ENCODE data around the gene WDR48. TPM values are rescaled to one million over a fixed set of nuclear protein-coding genes. Genes with fewer than 3 reads are reported as not detected.

The WDR48 gene
- total and polyA plus RNA-seq, 9 of the 15 experiments (the other 6 are each of a cell fraction or from before 2014, with no cell fraction given) = 26.6 to 70.6 (median 48.0) TPM

DNA sequence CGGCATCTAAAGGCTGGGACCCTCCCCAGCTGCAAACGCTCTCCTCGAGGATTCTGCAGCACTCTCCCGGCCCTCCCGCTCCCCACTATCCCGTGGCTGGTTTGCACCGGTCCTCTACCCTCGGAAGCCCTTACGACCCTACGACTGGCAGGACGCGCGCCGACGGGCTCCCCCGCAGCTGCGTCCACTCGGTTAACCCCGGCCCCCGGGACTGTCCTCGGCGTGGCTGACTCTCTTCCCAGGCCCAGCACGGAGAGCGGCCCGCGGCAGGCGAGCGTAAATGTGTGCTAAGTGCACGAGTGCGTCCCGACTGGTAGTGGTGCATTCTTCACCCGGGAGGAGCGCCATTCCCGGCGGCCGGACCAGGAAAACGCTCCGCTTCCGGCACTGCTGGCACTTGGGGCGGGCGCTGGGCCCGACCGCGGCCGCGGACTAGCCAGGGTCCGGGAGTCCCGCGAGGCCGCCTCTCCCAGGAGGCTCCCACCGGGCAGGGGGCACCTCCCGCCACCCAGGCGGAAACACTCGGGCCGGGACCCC is 55.1 kb downstream of the WDR48 start (continued):
- TF ChIP-seq FOSL1 (tag; conservative IDR thresholded peaks at IDR 0.05) (no peak), HCFC1 (IDR thresholded peaks at IDR 0.05; ENCODE audit: low read depth, low read length) (no peak), ZSCAN29 (IDR thresholded peaks at IDR 0.05) (no peak), ZNF274 (IDR thresholded peaks at IDR 0.05; ENCODE audit: borderline replicate concordance, low read depth, low read length) (no peak), ELF4 (CRISPR knock-in tag; IDR thresholded peaks at IDR 0.05) (no peak), PRPF4 (IDR thresholded peaks at IDR 0.05; ENCODE audit: insufficient read depth, low read depth, low read length, poor library complexity, severe bottlenecking) (no peak), ZNF436 (CRISPR knock-in tag; IDR thresholded peaks at IDR 0.05) (no peak), ZNF282 (CRISPR knock-in tag; IDR thresholded peaks at IDR 0.05) (no peak), DACH1 (IDR thresholded peaks at IDR 0.05; ENCODE audit: partially characterized antibody) (no peak), TFAM (CRISPR knock-in tag; conservative IDR thresholded peaks at IDR 0.05) (no peak), ESRRB (CRISPR knock-in tag; IDR thresholded peaks at IDR 0.05; ENCODE audit: borderline replicate concordance) (no peak), MYNN (IDR thresholded peaks at IDR 0.05) (no peak; the same call in 1 of the 2 replicates), MYNN (CRISPR knock-in tag; IDR thresholded peaks at IDR 0.05) (0 out of 2 replicates have a peak, but pooled peaks have one; percentile 32), PCBP1 (IDR thresholded peaks at IDR 0.05; ENCODE audit: low read depth, low read length, poor library complexity, severe bottlenecking) (no peak), MTA2 (IDR thresholded peaks at IDR 0.05; ENCODE audit: low read depth) (no peak)
- TF ChIP-seq, protein P1, sequence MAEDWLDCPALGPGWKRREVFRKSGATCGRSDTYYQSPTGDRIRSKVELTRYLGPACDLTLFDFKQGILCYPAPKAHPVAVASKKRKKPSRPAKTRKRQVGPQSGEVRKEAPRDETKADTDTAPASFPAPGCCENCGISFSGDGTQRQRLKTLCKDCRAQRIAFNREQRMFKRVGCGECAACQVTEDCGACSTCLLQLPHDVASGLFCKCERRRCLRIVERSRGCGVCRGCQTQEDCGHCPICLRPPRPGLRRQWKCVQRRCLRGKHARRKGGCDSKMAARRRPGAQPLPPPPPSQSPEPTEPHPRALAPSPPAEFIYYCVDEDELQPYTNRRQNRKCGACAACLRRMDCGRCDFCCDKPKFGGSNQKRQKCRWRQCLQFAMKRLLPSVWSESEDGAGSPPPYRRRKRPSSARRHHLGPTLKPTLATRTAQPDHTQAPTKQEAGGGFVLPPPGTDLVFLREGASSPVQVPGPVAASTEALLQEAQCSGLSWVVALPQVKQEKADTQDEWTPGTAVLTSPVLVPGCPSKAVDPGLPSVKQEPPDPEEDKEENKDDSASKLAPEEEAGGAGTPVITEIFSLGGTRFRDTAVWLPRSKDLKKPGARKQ (CRISPR knock-in tag; IDR thresholded peaks at IDR 0.05) = no peak
- TF ChIP-seq, protein P2, sequence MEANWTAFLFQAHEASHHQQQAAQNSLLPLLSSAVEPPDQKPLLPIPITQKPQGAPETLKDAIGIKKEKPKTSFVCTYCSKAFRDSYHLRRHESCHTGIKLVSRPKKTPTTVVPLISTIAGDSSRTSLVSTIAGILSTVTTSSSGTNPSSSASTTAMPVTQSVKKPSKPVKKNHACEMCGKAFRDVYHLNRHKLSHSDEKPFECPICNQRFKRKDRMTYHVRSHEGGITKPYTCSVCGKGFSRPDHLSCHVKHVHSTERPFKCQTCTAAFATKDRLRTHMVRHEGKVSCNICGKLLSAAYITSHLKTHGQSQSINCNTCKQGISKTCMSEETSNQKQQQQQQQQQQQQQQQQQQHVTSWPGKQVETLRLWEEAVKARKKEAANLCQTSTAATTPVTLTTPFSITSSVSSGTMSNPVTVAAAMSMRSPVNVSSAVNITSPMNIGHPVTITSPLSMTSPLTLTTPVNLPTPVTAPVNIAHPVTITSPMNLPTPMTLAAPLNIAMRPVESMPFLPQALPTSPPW (CRISPR knock-in tag; IDR thresholded peaks at IDR 0.05) = no peak
- TF ChIP-seq, protein P3, sequence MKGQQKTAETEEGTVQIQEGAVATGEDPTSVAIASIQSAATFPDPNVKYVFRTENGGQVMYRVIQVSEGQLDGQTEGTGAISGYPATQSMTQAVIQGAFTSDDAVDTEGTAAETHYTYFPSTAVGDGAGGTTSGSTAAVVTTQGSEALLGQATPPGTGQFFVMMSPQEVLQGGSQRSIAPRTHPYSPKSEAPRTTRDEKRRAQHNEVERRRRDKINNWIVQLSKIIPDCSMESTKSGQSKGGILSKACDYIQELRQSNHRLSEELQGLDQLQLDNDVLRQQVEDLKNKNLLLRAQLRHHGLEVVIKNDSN (CRISPR knock-in tag; IDR thresholded peaks at IDR 0.05) = peak; percentile 22; the same call in 1 of the 2 replicates
- TF ChIP-seq, protein P4, sequence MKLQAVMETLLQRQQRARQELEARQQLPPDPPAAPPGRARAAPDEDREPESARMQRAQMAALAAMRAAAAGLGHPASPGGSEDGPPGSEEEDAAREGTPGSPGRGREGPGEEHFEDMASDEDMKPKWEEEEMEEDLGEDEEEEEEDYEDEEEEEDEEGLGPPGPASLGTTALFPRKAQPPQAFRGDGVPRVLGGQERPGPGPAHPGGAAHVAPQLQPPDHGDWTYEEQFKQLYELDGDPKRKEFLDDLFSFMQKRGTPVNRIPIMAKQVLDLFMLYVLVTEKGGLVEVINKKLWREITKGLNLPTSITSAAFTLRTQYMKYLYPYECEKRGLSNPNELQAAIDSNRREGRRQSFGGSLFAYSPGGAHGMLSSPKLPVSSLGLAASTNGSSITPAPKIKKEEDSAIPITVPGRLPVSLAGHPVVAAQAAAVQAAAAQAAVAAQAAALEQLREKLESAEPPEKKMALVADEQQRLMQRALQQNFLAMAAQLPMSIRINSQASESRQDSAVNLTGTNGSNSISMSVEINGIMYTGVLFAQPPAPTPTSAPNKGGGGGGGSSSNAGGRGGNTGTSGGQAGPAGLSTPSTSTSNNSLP (IDR thresholded peaks at IDR 0.05; ENCODE audit: borderline replicate concordance, low read depth, low read length) = no peak
- TF ChIP-seq, protein P5, sequence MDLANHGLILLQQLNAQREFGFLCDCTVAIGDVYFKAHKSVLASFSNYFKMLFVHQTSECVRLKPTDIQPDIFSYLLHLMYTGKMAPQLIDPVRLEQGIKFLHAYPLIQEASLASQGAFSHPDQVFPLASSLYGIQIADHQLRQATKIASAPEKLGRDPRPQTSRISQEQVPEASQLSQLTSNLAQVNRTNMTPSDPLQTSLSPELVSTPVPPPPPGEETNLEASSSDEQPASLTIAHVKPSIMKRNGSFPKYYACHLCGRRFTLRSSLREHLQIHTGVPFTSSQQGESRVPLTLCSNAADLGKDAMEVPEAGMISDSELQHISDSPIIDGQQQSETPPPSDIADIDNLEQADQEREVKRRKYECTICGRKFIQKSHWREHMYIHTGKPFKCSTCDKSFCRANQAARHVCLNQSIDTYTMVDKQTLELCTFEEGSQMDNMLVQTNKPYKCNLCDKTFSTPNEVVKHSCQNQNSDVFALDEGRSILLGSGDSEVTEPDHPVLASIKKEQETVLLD (IDR thresholded peaks at IDR 0.05) = 0 out of 2 replicates have a peak, but pooled peaks have one; percentile 24
- TF ChIP-seq, protein P6, sequence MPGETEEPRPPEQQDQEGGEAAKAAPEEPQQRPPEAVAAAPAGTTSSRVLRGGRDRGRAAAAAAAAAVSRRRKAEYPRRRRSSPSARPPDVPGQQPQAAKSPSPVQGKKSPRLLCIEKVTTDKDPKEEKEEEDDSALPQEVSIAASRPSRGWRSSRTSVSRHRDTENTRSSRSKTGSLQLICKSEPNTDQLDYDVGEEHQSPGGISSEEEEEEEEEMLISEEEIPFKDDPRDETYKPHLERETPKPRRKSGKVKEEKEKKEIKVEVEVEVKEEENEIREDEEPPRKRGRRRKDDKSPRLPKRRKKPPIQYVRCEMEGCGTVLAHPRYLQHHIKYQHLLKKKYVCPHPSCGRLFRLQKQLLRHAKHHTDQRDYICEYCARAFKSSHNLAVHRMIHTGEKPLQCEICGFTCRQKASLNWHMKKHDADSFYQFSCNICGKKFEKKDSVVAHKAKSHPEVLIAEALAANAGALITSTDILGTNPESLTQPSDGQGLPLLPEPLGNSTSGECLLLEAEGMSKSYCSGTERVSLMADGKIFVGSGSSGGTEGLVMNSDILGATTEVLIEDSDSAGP (CRISPR knock-in tag; IDR thresholded peaks at IDR 0.05) = no peak
